Superior temporal gyrus (tissue), 1 donor: Measurements from ENCODE around the gene EVL.
A peak's percentile ranks its signal among the peaks of the same experiment; 100 is the strongest.
"Not testable (repeated sequence)": the region's sequence is repeated elsewhere in the genome, so short reads cannot be mapped to it uniquely, and the experiment has no call there.

ENCODE experiments used
- DNase-seq: peaks from one replicate; pipeline ENCODE4 v3.0.0-alpha.2; 2016; ENCODE audit errors: extremely low spot score

EVL gene

DNA sequence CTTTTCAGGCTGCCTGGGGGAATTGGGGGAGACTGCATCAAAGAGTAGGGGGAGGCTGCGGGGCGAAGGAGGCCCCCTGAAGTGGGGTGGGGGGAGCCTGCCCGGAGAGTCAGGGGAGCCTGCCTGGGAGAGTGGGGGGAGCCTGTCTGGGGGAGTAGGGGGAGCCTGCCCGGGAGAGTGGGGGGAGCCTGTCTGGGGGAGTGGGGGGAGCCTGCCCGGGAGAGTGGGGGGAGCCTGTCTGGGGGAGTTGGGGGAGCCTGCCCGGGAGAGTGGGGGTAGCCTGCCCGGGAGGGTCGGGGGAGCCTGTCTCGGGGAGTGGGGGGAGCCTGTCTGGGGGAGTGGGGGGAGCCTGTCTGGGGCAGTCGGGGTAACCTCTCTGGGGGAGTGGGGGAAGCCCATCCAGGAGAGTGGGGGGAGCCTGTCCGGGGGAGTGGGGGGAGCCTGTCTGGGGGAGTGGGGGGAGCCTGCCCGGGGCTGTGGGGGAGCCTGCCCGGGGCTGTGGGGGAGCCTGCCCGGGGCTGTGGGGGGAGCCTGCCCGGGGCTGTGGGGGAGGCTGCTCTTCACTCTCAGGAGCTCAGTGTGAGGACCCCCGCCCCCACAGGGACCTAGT lies 100.7 kb downstream of the EVL start:
- DNase-seq, result no peak

DNA sequence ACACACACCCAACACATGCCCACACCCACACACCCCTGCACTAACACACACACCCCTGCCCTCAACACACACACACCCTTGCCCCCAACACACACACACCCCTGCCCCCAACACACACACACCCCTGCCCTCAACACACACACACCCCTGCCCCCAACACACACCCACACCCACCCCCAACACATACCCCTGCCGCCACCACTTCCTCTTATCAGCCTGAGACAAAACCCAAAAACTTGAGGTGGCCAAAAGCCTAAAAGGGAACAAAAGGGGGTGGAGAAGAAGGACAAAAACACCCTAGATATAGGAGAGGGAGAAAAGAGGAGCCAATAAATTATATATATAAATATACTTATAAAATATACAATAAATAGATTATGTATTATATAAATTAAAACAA lies 103.3 kb downstream of the EVL start:
- no peak for DNase-seq

DNA sequence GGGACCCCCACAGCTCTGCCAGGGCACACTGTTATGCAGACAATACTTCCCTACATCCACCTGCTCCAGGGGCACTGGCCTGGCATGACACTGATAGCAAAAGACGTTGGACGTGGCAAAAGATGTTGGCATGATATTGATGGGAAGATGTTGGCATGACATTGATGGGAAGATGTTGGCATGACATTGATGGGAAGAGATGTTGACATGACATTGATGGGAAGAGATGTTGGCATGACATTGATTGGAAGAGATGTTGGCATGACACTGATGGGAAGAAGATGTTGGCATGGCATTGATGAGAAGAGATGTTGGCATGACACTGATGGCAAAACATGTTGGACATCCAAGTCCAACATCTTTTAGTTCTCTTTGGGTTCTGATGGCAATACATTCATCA lies 105.7 kb downstream of the EVL start:
- DNase-seq, result no peak

DNA sequence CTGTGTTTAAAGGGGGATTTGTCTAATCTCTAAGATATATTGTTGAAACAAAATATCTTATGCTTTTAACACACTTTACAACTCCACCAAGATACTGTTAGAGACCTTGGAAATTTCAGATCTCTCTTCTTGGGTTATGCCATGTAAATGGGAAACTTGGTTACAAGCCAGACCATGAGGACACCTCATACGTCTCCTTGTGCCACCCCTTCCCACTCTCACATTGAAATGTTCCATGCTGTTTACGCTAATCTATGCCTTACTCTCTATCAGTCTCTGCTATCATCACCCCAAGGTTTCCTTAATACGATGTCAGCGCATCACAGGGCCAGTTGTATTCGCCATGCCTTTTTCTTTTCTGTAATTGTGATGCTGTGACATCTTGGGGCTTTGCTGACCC lies 107.6 kb downstream of the EVL start:
- no peak for DNase-seq

DNA sequence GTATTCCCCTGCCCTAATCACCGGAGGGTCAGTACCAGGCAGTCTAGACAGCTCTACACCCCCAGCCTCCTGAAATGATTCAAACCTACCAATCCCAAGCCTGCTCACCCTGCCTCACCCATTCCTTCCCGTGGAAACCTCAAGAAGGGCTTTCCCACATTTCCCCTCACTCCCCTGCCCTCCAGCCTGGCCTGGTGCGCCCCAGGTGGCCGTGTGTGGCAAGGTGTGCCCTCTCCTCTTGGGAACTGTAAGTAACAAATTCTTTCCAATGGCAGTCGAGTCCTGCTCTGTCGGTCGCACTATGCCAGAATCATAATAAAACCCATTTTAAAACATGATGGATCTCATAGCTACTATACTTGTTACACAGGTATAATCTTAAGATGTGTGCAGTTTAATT lies 108.1 kb downstream of the EVL start:
- DNase-seq, result no peak

DNA sequence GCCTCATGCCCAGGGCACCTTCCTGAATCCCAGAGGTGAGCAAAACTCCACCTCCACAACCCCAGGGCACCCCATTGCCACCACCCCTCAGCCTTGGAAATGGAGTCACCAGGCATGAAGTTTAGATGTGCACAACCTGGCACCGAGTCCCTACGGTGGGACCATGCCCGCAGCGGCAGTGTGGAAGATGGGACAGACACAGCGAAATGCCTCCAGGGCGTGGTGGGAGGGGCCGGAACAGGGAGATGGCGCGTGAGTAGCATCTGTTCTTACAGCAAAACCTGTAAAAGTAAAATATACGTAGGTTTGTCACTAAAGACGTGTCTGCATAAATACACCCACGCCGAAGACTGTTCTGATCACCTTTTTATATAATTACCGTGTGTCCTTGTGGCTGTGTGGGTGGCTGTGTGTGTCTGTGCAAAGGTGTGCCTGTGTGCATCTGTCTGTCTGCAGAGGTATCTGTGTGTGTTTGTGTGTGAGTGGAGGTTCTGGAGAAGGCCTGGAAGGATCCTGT lies 111.6 kb downstream of the EVL start:
- no peak for DNase-seq

DNA sequence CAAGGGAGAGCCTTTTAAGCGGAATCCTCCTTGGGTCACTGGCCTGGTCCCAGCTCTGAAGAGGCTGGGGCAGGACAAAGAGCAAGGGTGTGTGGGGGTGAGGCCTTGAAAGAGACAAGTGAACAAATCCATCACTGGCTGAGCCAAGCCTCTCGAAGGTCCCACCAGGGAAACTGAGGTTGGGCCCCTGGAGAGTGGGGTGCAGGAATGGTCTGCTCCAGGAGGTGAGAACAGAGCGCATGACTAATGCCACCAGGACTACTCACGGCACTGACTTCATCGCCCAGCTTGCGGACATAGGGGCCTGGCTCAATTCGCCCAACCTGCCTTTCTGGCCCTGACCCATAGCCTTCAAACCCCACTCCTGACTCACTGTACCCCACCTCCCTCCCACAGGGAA lies 113.5 kb downstream of the EVL start:
- DNase-seq, result no peak

DNA sequence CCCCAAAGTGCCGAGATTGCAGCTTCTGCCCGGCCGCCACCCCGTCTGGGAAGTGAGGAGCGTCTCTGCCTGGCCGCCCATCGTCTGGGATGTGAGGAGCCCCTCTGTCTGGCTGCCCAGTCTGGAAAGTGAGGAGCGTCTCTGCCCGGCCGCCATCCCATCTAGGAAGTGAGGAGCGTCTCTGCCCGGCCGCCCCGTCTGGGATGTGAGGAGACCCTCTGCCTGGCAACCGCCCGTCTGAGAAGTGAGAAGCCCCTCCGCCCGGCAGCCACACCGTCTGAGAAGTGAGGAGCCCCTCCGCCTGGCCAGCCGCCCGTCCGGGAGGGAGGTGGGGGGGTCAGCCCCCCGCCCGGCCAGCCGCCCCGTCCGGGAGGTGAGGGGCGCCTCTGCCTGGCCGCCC lies 115.4 kb downstream of the EVL start:
- DNase-seq, result not testable (repeated sequence)

DNA sequence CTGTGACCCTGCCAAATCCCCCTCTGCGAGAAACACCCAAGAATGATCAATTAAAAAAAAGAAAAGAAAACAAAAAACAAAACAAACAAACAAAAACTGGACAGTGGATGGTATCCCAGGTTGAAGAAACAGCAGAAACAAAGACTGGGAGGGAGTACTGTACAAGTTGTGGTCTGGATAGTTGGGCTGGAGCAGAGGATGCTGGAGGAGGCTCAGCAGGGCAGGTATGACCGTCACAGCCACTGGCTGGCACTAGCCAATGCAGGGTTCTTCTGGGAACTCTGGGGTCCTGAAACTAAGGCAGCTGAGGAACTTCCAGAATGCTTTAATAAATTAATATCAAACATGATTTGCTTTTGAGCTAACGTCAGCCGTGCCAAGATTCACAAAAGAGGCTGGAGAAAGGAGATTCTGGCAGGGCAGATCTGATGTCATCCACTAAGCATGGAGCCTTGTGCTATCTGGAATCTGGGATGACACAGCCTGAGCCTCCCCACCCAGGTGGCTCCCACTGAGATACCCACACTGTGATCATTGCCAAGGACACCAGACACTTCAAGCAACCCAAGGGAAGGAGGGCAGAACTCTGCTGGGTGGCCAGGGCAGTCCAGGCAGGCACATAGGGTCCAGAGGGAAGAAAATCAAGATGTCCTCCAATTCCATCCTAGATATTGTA lies 116.8 kb downstream of the EVL start:
- not testable (repeated sequence) for DNase-seq

DNA sequence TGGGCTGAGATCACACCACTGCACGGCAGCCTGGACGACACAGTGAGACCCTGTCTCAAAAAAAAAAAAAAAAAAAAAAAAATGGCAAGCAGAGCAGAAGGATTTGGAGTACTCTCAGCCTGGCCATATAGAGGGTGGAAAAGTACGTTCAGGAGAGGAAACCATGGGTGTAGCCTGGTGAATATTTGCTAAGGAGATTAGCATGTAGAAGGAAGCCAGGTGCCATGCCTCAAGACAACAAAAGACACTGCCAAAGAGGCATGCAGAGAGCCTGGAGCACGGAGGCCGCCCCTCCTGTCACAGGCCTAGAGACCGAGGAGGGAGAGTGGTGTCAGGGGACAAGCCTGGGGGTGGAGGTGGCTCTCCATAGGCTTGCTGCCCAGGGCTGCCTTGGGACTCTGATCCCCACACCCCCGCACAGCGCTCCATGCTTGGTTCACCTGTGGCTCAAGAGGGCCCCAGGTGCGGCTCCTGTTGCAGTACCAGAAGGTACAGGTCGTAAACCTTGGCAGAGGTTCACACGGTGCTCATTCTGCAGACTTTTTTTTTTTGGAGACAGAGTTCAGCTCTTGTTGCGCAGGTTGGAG lies 122.1 kb downstream of the EVL start:
- no peak for DNase-seq

DNA sequence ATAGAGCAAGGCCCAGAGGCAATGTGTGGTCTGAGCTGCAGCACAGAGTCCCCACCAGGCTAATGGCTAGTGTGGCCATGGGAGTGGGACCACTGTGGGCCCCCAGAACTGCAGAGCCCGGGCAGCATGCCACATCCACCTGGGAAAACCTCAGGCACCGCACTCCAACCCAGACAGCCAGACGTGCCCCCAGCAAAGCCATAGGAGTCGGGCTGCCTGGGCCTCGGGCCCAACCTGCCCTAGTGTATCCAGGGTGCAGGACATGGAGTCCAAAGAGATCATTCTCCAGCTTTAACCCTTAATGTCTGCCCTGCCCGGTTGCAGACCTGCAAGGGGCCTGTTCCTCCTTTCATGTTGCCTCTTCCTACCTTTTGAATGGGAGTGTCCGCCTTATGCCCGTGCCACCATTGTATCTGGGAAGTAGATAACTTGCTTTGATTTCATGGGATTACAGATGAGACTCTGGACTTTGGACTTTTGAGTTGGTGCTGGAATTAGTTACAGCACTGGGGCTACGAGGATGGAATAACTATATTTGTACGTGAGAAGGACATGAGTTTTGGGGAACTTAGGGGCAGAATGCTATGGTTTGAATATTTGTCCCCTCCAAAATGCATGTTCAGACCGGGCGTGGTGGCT lies 123.3 kb downstream of the EVL start:
- no peak for DNase-seq

DNA sequence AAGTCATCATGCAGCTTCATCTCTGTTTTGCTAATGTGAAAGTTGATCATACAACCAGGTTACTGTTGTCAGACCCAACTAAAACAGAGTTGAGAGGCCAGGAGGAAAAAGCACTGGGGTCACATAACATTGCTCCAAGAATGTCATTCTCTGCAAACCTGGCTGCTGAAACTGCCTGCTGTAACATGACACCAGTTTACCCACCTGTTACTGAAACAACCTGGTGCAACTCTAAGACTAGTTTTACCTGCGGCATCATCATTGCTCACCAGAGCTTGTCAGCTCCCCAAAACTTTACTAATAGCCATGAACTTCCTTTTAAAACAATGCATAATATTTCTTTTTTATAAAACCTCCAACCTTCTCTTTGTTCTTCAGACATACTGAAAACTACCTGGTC lies 124.9 kb downstream of the EVL start:
- DNase-seq, result no peak

DNA sequence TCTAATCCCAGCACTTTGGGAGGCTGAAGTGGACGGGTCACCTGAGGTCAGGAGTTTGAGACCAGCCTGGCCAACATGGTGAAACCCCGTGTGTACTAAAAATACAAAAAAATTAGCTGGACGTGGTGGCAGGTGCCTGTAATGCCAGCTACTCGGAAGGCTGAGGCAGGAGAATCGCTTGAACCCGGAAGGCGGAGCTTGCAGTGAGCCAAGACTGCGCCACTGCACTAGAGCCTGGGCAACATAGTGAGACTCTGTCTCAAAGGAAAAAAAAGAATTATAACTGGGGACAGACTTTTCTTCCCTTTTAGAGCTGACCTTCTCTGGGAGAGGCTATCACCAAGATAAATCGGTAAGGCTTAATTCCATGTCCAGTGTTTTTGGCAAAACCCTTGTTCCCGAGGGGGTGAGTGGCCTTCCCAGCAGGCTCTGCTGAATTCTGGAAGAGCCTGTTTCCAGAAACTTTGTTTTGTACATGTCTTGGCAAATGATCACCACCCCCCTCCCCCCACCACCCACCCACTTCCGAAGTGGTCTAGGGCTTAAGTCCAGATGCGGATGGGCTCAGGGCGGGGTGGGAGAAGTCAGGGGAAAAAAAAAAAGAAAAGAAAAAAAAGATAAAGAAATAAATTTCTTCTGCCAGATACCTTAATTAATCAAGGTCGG lies 126.5 kb downstream of the EVL start:
- no peak for DNase-seq

DNA sequence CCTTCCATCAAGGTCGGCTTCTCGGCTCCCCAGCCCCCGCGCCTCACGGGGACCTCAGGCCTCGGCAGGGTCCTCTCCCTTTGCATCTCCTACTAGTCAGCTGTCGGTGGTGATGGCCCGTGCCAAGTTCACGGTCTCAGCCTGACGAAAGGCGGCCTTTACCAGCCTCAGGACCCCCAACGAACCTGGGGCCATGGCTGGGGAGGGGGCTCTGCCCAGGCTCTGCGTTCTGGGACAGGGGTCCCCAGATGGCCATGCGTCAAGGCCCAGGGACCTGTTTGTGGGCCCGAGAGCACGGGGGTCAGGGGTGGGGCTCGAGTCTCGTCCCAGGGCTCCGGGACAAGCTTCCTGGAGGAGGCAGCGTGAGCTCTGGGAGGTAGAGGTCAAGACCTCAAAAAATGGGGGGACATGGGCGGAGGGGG lies 127.0 kb downstream of the EVL start:
- no peak for DNase-seq

DNA sequence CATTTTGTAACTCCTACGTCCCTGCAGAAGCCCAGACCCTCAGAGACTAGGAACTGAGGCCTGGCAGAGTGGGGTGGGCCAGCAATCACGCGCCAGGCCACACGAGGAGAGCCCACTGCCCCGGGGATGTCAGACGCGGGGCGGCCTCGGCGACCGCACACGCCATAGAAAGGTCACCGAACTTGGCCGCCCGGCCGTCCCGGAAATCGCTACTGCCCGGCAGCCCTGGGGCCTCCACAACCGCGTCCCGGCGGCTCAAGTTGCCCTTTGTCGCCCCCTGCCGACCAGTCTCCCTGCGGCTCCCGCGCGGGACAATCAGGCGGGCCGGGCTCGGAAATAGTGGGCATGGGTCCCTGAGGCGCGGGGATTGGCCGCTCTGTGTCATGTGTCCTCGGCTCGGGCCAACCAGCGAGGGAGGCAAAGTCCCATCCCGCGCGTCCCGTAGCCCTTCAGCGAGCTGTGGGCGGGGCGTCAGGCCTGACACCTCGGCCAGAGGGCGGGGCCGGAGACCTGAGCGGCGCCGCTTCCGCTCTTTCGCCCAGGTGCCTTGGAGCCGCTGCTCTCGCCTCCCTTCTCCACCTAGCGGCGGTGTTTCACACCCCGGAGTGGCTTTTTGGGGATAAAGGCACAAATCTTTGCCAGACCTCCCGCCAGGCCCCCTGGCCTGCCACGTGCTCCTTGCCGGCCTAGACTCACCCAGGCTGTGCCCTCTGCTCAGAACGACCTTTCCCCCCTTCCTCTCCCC lies 127.6 kb downstream of the EVL start:
- DNase-seq, result peak; percentile 98
